Prostate gland (tissue), 2 donors: ENCODE data around the gene APOBEC3A. TPM values are rescaled to one million over a fixed set of nuclear protein-coding genes. Genes with fewer than 3 reads are reported as not detected.

ENCODE experiments used
- DNase-seq: peaks from one replicate; pipeline ENCODE4 v3.0.0-alpha.2; 2019; ENCODE audit warnings: low spot score
- H3K27ac ChIP-seq, 2 donors: fragments of 200-600 bp; sonication (generic); 2 replicates each; pipeline ENCODE4 v1.5.1; 2017 to 2019
- H3K27me3 ChIP-seq: fragments of 200-600 bp; sonication (generic); replicated peaks from 2 replicates; pipeline ENCODE4 v1.5.1; 2019; ENCODE audit not compliant: insufficient read depth
- H3K36me3 ChIP-seq, 2 donors: fragments of 200-600 bp; sonication (generic); 1 replicate in 1 of 2; 2 replicates in 1 of 2; pipeline versions ENCODE4 v1.5.1 to v1.8.1; 2017 to 2019
- H3K4me1 ChIP-seq: fragments of 200-600 bp; sonication (generic); replicated peaks from 2 replicates; pipeline ENCODE4 v1.5.1; 2019
- H3K4me3 ChIP-seq, 2 donors: fragments of 200-600 bp; sonication (generic); 2 replicates each; pipeline ENCODE4 v1.5.1; 2017 to 2019
- H3K9me3 ChIP-seq: fragments of 200-600 bp; sonication (generic); 2 replicates; pipeline ENCODE4 v1.5.1; 2017
- CTCF ChIP-seq, 4 experiments: fragments of 200-600 bp in 2 of 4; fragments of 450-650 bp in 2 of 4; sonication (generic) in 2 of 4; IDR thresholded peaks; 1 replicate in 3 of 4; 2 replicates in 1 of 4; pipeline ENCODE4 v1.5.1; 2016 to 2019; ENCODE audit warnings: antibody characterized with exemption in 4 of 4, mild to moderate bottlenecking in 2 of 4, moderate library complexity in 2 of 4
- POLR2A ChIP-seq: fragments of 450-650 bp; IDR thresholded peaks from one replicate; pipeline ENCODE4 v1.6.1; 2016; ENCODE audit warnings: antibody characterized with exemption, mild to moderate bottlenecking
- POLR2AphosphoS5 ChIP-seq: sonication (generic); formaldehyde crosslinking; IDR thresholded peaks from one replicate; pipeline ENCODE4 v1.6.1; 2017; ENCODE audit warnings: antibody characterized with exemption
- WGBS: methylation state at CpG from one replicate; pipeline ENCODE4 v1.1.5; 2018; 5-methylcytosine and 5-hydroxymethylcytosine counted together
- intact Hi-C: fragments of 100-400 bp; cut with DNase I; formaldehyde crosslinking; loops from one replicate; pipeline ENCODE4 v1.14.2; 2022
- total RNA-seq, 2 donors: library from RNA; depleted of rRNA; stranded (reverse); fragments of >200 nt; gene quantifications; one replicate each; pipeline ENCODE4 v1.1.0, GENCODE V29; 2016

APOBEC3A gene
- total RNA-seq, 2 donors from 2014 or later = 1.6 TPM; not detected in 1

GRCh38 chr22:38940811-38941384 lies 16.5 kb upstream of the APOBEC3A start:
- Histone ChIP-seq H3K9me3 (no peaks in the 10 kb centered on the region), H3K27me3 (no peaks in the 10 kb centered on the region), H3K36me3 (no peaks in the 10 kb centered on the region), H3K4me3 (no peak overlapping the region), H3K4me1 (no peaks in the 10 kb centered on the region), H3K27ac (no peak overlapping the region)
- intact Hi-C loops = no loop called here
- DNase-seq = no peak
- WGBS = 84% methylated on average over 6 of the region's 6 CpGs
- TF ChIP-seq POLR2AphosphoS5 (no peak), POLR2A (no peak), CTCF (IDR thresholded peaks at IDR 0.05) (no peak)

- no peak overlapping the region for H3K4me3 ChIP-seq
Measured at GRCh38 chr22:38941488-38941987, 15.9 kb upstream of the APOBEC3A start.

GRCh38 chr22:38942702-38943101 lies 14.7 kb upstream of the APOBEC3A start:
- H3K27ac ChIP-seq = no peak overlapping the region
- intact Hi-C loops = no loop called here
- DNase-seq = no peak
- H3K36me3 ChIP-seq = no peaks in the 10 kb centered on the region
- no peaks in the 10 kb centered on the region for H3K27me3 ChIP-seq
- TF ChIP-seq POLR2AphosphoS5 = no peak
- TF ChIP-seq CTCF (IDR thresholded peaks at IDR 0.05) = no peak
- TF ChIP-seq POLR2A = no peak
- no peaks in the 10 kb centered on the region for H3K4me1 ChIP-seq
- no peak overlapping the region for H3K4me3 ChIP-seq
- no peaks in the 10 kb centered on the region for H3K9me3 ChIP-seq
- 85% methylated on average over 5 of the region's 5 CpGs for WGBS

More at GRCh38 chr22:38941488-38941987, 15.9 kb upstream of the APOBEC3A start:
- no peaks in the 10 kb centered on the region for H3K36me3 ChIP-seq
- DNase-seq = no peak
- H3K27me3 ChIP-seq = no peaks in the 10 kb centered on the region
- intact Hi-C loops = no loop called here
- no peaks in the 10 kb centered on the region for H3K9me3 ChIP-seq
- TF ChIP-seq CTCF (IDR thresholded peaks at IDR 0.05) (no peak), POLR2AphosphoS5 (no peak), POLR2A (no peak)
- H3K27ac ChIP-seq = no peak overlapping the region
- 72% methylated on average over 13 of the region's 13 CpGs for WGBS
- no peaks in the 10 kb centered on the region for H3K4me1 ChIP-seq

- DNase-seq = no peak
- intact Hi-C loops = no loop called here
- Histone ChIP-seq H3K27me3 (no peaks in the 10 kb centered on the region), H3K9me3 (no peaks in the 10 kb centered on the region), H3K27ac (no peak overlapping the region), H3K4me1 (no peaks in the 10 kb centered on the region), H3K36me3 (no peaks in the 10 kb centered on the region), H3K4me3 (no peak overlapping the region)
- 65% methylated on average over 9 of the region's 9 CpGs for WGBS
- TF ChIP-seq POLR2AphosphoS5 = no peak
- TF ChIP-seq POLR2A = no peak
- no peak for TF ChIP-seq CTCF (IDR thresholded peaks at IDR 0.05)
Measured at GRCh38 chr22:38943201-38943600, 14.2 kb upstream of the APOBEC3A start.

- intact Hi-C loops = no loop called here
- H3K27me3 ChIP-seq = no peaks in the 10 kb centered on the region
- no peak overlapping the region for H3K4me3 ChIP-seq
- H3K36me3 ChIP-seq = no peaks in the 10 kb centered on the region
- TF ChIP-seq POLR2AphosphoS5 (no peak), POLR2A (no peak), CTCF (IDR thresholded peaks at IDR 0.05) (no peak)
- 83% methylated on average over 3 of the region's 3 CpGs for WGBS
- no peak for DNase-seq
- no peaks in the 10 kb centered on the region for H3K4me1 ChIP-seq
- no peak overlapping the region for H3K27ac ChIP-seq
- no peaks in the 10 kb centered on the region for H3K9me3 ChIP-seq
Measured at GRCh38 chr22:38943882-38944281, 13.5 kb upstream of the APOBEC3A start.
